ENCODE results near the gene PAQR4. TPM values are rescaled to one million over a fixed set of nuclear protein-coding genes. Genes with fewer than 3 reads are reported as not detected.

PAQR4 gene
- total RNA-seq, 2 experiments from 2014 or later = 58.7 to 62.9 TPM

DNA sequence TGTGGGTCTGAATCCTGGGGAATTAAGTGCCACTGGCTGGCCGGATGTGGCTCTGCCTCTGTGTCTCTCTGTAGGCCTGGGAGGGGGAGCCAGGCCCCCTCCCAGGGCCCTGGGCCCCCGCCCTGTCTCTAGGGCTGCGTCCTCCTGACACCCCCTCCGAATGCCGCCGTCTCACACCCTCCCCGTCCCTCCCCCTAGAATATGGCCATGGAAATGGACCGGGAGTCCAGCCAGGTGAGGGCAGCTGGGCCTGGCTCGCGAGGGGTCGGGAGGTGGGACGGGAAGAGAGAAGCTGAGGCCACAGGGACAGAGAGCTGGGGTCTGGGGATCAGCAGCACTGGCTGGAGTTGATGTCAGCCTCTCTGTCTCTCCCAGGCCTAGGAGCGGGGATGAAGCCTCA, 27.1 kb downstream of the PAQR4 start:
- ATAC-seq = no peak
- H3K36me3 Mint-ChIP-seq = no peaks in the 10 kb centered on the region
- no peak overlapping the region for H3K4me3 Mint-ChIP-seq
- H3K9me3 Mint-ChIP-seq (ENCODE audit: low read depth) = no peaks in the 10 kb centered on the region
- no peak for DNase-seq
- peaks cover 7% of the 10 kb centered on the region for H3K27me3 Mint-ChIP-seq
- CTCF ChIA-PET = interaction anchor here (19.2 kb wide), 1 partner anchor 31 kb away, joined by 370 read pairs; the partner anchor contains the start of genes HCFC1R1, THOC6 and TNFRSF12A
- no peak overlapping the region for H3K27ac Mint-ChIP-seq
- H3K4me1 Mint-ChIP-seq = no peaks in the 10 kb centered on the region

DNA sequence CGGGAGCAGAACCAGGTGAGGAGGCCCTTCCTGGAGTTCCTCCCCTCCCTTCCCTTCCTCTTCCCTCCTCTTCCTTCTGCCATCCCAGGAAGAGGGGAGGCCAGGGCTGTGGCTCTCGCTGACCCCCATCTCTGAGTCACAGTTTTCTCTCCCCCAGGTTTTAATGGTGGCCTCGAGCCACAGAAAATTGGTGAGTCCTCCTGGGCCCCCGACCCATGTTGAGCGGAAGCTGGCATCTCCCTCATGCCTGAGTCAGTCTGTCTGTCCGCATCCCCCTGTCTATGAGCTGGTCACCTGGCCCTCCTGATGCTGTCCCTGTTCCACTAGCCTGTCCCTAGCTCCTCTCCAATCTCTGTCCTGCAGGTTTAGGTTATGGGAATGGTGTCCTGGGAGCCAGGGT, 30.8 kb downstream of the PAQR4 start:
- no peak for DNase-seq
- Mint-ChIP-seq H3K4me1 (peaks cover 8% of the 10 kb centered on the region), H3K9me3 (ENCODE audit: low read depth) (no peaks in the 10 kb centered on the region), H3K4me3 (no peak overlapping the region), H3K27me3 (peaks cover 12% of the 10 kb centered on the region), H3K27ac (no peak overlapping the region), H3K36me3 (no peaks in the 10 kb centered on the region)
- ATAC-seq = no peak
- CTCF ChIA-PET = interaction anchor here (19.2 kb wide), 1 partner anchor 27 kb away, joined by 370 read pairs; the partner anchor contains the start of genes HCFC1R1, THOC6 and TNFRSF12A

DNA sequence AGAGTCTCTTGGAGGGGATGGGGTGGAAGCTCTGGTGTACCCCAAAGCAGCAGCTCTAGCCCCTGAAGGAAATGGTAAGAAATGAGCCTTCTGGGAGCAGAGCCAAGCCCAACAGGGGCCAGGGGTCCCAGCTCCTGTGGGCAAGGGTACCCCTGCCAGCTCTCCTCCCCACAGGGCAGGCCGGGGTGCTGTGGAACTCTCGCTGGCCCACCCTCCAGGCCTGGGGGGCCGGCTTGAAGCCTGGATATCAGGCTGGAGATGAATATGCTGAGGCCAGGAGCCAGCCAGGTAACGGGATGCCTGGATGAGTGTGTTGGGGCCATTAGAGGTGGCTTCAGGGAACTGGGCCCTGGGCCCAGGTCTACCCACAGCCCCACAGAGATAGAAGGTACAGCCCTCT, 31.4 kb downstream of the PAQR4 start:
- no peak for ATAC-seq
- Mint-ChIP-seq H3K36me3 (no peaks in the 10 kb centered on the region), H3K27ac (no peak overlapping the region), H3K9me3 (ENCODE audit: low read depth) (no peaks in the 10 kb centered on the region), H3K4me1 (peaks cover 9% of the 10 kb centered on the region), H3K27me3 (peaks cover 14% of the 10 kb centered on the region), H3K4me3 (no peak overlapping the region)
- CTCF ChIA-PET = interaction anchor here (19.2 kb wide), 1 partner anchor 26 kb away, joined by 370 read pairs; the partner anchor contains the start of genes HCFC1R1, THOC6 and TNFRSF12A
- DNase-seq = no peak

DNA sequence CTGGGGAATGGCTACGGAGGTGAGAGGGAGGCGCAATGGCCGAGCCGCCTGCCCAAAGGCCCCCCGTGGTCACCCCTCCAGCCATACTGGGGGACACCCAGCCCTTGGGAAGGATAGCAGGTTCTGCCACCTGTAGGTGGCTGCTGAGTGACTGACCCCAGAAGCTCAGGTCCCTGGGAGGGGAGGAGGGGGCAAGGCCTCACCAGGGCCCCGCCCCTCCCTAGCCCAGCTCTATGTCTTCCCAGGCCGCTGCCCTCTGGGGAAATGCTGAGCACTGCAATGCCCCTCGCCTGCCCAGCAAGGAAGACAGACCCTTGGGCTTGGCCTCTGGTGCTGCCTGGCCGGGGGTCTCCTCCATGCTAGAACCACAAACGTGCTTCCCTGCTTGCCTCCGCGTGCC, 32.2 kb downstream of the PAQR4 start:
- no peak overlapping the region for H3K27ac Mint-ChIP-seq
- ATAC-seq = no peak
- no peaks in the 10 kb centered on the region for H3K36me3 Mint-ChIP-seq
- peaks cover 20% of the 10 kb centered on the region for H3K27me3 Mint-ChIP-seq
- CTCF ChIA-PET = interaction anchor here (1.4 to 19.2 kb wide), 2 partner anchors 26 to 57 kb away, joined by 5 to 370 read pairs; partner anchors contain the start of genes HCFC1R1, THOC6 and TNFRSF12A
- no peak overlapping the region for H3K4me3 Mint-ChIP-seq
- DNase-seq = no peak
- H3K9me3 Mint-ChIP-seq (ENCODE audit: low read depth) = no peaks in the 10 kb centered on the region
- peaks cover 9% of the 10 kb centered on the region for H3K4me1 Mint-ChIP-seq

DNA sequence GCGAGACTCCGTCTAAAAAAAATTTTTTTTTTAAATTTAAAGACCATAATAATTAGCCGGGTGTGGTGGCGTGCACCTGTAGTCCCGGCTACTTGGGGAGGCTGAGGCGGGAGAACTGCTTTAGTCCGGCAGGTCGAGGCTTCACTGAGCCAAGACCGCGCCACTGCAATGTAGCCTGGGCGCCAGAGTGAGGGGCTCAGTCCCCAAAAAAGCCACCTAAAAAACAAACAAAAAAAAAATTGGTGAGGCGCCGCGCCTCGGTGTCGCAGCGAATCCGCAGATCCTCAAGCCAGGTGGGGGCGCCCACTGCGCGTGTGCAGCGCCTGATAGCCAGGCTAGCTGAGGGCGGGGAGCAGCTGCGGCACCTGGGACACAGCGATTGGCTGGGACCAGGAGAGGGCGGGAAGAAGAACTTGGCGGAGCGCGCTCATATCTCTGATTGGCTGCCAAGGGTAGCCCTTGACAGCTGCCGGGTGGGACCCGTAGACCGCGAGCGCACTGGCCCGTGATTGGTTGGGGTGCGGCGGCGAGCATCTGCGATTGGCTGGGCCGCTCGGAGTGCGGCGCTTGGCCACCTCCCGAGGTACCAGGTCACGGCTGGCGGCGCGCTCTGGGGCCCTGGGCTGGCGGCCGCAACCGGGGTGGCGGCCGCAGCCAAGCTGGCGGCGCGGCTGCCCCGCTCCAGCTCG, 34.6 kb downstream of the PAQR4 start:
- no peaks in the 10 kb centered on the region for H3K9me3 Mint-ChIP-seq (ENCODE audit: low read depth)
- peaks cover 31% of the 10 kb centered on the region for H3K4me1 Mint-ChIP-seq
- CTCF ChIA-PET = interaction anchor here (0.5 to 19.2 kb wide), 27 partner anchors 8 to 164 kb away, joined by 3 to 370 read pairs (median 4); partner anchors contain the start of genes HCFC1R1, IL32, KREMEN2 and PKMYT1
- no peak overlapping the region for H3K27ac Mint-ChIP-seq
- peaks cover 33% of the 10 kb centered on the region for H3K27me3 Mint-ChIP-seq
- ATAC-seq = peak; percentile 99
- peak overlapping the region; percentile 45 for H3K4me3 Mint-ChIP-seq
- DNase-seq = peak; percentile 99
- no peaks in the 10 kb centered on the region for H3K36me3 Mint-ChIP-seq

DNA sequence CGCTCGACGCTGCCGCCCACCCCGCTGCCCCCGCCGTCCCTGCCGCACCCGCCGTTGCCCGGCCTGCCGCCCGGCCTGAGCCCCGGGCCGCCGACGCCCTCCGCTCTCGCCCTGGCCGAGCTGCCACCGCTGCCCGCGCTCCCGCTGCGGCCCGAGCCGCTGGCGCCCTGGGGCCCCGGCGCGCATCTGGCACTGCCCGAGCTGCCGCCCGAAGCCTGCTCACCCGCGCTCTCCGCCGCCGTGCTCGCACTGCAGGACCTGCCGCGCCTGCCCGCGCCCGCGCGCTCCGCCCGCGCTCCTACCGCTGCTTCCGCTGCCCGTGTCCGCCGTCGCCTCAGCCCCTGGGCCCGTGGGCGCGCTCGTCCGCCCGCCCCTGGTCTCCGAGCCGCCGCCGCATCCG, 35.2 kb downstream of the PAQR4 start:
- ATAC-seq (peak; percentile 10), DNase-seq (no peak)

DNA sequence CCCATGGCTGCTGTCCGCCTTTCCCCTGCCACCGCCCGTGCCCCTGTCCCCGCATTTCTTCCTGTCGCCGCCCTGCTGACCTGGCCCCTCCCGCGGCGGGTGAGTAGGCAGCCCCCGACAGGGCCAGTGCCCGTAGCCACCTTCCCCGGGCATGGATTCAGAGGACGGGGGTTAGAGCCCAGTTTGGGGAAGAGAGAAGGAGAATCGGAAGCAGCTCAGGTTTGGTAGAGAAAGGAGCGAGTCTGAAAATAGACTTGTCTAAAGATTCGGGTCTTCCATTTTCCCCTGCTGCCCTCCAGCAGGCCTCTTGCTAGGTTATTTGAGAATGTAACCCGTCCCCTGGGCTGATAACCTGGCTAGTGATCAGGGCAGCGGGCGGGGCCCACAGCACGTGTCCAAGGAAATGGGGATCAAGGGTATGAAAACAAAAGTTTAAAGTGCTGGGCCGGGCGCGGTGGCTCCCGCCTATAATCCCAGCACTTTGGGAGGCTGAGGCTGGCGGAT, 35.7 kb downstream of the PAQR4 start:
- no peaks in the 10 kb centered on the region for H3K9me3 Mint-ChIP-seq (ENCODE audit: low read depth)
- no peaks in the 10 kb centered on the region for H3K36me3 Mint-ChIP-seq
- CTCF ChIA-PET = interaction anchor here (1.4 to 19.2 kb wide), 6 partner anchors 10 to 125 kb away, joined by 3 to 370 read pairs (median 8); partner anchors contain the start of genes HCFC1R1, KREMEN2, THOC6 and TNFRSF12A
- H3K27me3 Mint-ChIP-seq = peaks cover 29% of the 10 kb centered on the region
- peaks cover 33% of the 10 kb centered on the region for H3K4me1 Mint-ChIP-seq
- H3K27ac Mint-ChIP-seq = no peak overlapping the region
- ATAC-seq = no peak
- no peak for DNase-seq
- H3K4me3 Mint-ChIP-seq = peak overlapping the region; percentile 51

More for the DNA sequence above, 35.2 kb downstream of the PAQR4 start:
- Mint-ChIP-seq H3K27ac (no peak overlapping the region), H3K4me1 (peaks cover 33% of the 10 kb centered on the region), H3K9me3 (ENCODE audit: low read depth) (no peaks in the 10 kb centered on the region), H3K4me3 (no peak overlapping the region), H3K36me3 (no peaks in the 10 kb centered on the region), H3K27me3 (peaks cover 29% of the 10 kb centered on the region)
- CTCF ChIA-PET = interaction anchor here (0.5 to 19.2 kb wide), 26 partner anchors 8 to 163 kb away, joined by 3 to 370 read pairs (median 4); partner anchors contain the start of genes HCFC1R1, IL32, KREMEN2 and PKMYT1

DNA sequence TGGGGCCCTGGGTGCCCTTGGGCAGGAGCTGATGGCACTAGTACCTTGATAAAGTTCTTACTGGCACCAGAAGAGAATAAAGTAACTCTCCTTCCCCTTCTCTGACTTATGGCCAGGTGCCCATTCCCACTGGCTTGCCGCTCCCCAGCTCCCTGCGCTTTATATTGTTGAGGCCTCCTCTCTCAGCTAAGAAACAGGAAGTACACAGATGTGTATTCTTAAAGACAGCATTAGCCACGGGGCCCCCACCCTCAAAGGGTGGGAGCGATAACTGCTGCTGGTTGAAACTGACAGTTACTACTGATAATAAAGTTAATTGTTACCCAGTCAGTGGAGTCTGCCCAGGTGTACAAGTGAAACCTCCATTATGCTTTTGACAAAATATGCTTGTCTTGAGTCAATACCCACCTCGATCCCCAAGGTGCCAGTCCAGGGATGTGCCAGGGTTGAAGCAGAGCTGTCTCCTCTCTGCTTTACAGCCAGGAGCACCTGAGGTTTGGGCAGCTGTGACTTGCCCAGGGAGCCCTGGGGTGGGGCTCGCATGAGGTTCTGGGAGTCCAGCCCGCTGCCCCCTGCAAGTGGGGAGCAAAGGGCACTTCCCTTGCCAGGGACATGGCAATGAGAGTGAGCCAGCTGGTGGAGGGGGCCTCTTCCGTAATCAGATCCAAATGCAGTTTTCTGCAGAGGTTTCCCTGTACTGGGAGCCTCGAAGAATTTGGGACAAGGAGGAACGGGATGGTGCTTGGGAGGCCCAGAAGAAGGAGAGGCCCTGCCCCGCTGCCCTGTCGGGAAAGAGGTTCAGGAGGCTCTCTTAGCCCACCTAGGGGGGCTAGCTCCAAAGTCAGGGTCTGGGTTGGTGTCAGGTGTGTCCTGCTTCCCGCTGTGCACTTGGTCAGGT, 38.2 kb downstream of the PAQR4 start:
- CTCF ChIA-PET = interaction anchor here (2.4 to 19.2 kb wide), 3 partner anchors 20 to 122 kb away, joined by 10 to 370 read pairs (median 12); partner anchors contain the start of genes HCFC1R1, THOC6 and TNFRSF12A
- Mint-ChIP-seq H3K4me1 (peaks cover 33% of the 10 kb centered on the region), H3K27ac (no peak overlapping the region), H3K36me3 (no peaks in the 10 kb centered on the region), H3K9me3 (ENCODE audit: low read depth) (no peaks in the 10 kb centered on the region), H3K27me3 (peaks cover 36% of the 10 kb centered on the region), H3K4me3 (no peak overlapping the region)
- no peak for ATAC-seq
- no peak for DNase-seq

DNA sequence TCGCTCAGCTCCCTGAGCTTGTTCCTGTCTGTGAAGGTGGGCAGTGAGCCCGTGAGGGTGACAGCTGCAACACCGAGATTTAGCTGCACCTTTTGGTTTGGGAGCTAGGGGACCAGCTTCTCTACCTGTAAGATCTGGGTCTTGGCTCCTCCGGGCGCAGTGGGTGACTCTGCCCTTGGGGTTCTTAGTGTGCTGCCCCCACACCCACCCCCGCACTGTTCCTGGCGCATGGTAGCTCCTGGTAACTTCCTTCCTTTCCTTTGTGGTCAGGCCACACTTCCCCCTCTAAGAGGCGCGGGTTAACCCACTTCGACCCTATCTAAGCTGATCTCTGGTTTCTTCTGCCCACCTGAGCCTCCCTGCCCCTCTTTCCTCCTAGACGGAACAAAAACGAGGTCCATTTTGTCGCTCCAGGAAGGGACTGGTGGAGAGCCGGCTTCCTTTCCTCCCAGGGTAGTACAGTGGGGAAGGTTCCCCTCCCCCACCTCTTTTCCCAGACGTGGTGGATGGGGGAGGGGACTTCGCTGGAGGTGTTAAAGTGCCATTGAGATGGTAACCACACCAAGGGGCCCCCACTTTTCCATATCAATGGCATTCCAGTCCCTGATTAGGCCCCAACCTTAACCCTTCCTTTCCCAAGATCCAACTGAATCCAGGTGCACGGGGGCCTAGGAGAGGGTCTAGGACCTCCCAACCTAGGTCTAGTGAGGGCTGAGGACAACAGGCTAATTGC, 39.0 kb downstream of the PAQR4 start:
- peaks cover 41% of the 10 kb centered on the region for H3K27me3 Mint-ChIP-seq
- peak overlapping the region; percentile 7 for H3K27ac Mint-ChIP-seq
- no peaks in the 10 kb centered on the region for H3K36me3 Mint-ChIP-seq
- CTCF ChIA-PET = interaction anchor here (2.4 to 19.2 kb wide), 3 partner anchors 19 to 121 kb away, joined by 10 to 370 read pairs (median 12); partner anchors contain the start of genes HCFC1R1, THOC6 and TNFRSF12A
- H3K4me3 Mint-ChIP-seq = no peak overlapping the region
- DNase-seq (no peak), ATAC-seq (no peak)
- H3K9me3 Mint-ChIP-seq (ENCODE audit: low read depth) = no peaks in the 10 kb centered on the region
- H3K4me1 Mint-ChIP-seq = peaks cover 31% of the 10 kb centered on the region

DNA sequence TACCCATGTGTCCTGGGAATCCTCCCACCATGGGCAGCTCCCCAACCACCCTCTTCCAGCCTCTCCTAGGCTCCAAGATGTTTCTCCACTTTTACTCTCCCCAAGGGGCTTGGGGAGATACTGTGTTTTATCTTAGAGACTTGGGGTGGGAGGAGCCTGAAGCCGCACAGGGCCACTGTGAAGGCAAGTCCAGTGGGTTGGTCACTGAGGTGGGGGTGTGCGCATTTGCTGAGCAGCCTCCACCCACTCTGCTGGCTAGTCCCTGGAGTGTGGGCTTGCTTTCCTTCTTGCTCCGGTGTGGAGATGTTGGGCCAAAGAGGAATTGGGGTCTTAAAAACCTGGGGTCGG, 39.5 kb downstream of the PAQR4 start:
- H3K36me3 Mint-ChIP-seq = no peaks in the 10 kb centered on the region
- H3K27me3 Mint-ChIP-seq = peaks cover 41% of the 10 kb centered on the region
- H3K4me1 Mint-ChIP-seq = peaks cover 30% of the 10 kb centered on the region
- ATAC-seq = no peak
- H3K4me3 Mint-ChIP-seq = no peak overlapping the region
- CTCF ChIA-PET = interaction anchor here (2.4 to 19.2 kb wide), 2 partner anchors 18 to 39 kb away, joined by 10 to 370 read pairs; partner anchors contain the start of genes HCFC1R1, THOC6 and TNFRSF12A
- no peaks in the 10 kb centered on the region for H3K9me3 Mint-ChIP-seq (ENCODE audit: low read depth)
- no peak for DNase-seq
- no peak overlapping the region for H3K27ac Mint-ChIP-seq

DNA sequence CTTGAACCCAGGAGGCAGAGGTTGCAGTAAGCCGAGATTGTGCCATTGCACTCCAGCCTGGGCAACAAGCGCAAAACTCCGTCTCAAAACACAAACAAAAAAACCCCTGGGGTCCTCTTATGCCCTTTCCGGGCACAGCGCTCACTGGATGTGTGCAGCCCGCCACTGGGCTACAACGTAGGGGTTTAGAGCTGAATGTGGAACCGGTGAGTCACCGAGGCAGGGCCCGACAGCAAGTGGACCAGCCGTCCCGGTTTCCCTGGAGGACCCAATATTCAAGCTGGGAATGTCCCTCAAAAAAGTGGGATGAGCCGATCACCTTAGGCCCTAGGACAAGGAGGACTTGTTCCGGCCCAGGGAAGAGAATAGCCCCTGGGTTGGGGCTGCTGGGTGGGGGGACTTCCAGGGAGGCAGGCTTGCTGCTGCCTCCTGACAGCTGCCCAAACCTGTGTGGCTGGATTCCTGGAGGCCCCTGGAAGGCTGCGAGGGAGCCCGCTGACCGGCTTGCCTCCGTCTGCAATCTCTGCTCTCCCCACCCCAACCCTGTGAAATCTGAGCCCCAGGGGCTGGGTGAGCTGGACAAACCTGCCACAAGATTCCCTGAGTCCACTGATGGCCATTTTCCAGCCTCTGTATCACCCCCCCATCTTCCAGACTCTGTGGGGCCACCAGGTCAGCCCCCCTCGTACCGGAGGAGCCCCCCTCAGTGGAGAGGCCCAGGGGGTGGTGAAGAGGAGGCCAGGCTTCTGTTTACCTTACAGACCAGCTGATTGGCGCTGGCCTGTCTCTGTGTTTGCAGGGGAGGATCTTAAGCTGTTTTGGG, 40.6 kb downstream of the PAQR4 start:
- no peak overlapping the region for H3K27ac Mint-ChIP-seq
- peaks cover 26% of the 10 kb centered on the region for H3K4me1 Mint-ChIP-seq
- CTCF ChIA-PET = interaction anchor here (1.2 to 19.2 kb wide), 2 partner anchors 13 to 17 kb away, joined by 3 to 370 read pairs; partner anchors contain the start of genes HCFC1R1, THOC6 and TNFRSF12A
- no peak overlapping the region for H3K4me3 Mint-ChIP-seq
- peaks cover 45% of the 10 kb centered on the region for H3K27me3 Mint-ChIP-seq
- H3K36me3 Mint-ChIP-seq = no peaks in the 10 kb centered on the region
- ATAC-seq (no peak), DNase-seq (no peak)
- no peaks in the 10 kb centered on the region for H3K9me3 Mint-ChIP-seq (ENCODE audit: low read depth)

Data from activated CD8-positive, alpha-beta memory T cell treated with anti-CD3 and anti-CD28 coated beads, Interleukin-2, amount 10 ng/mL, durations not matched to agents 7 days and 5 days (primary cell).